AG10803 (cell line): ENCODE measurements around the gene CPT1B.

Source experiments
- DNase-seq: peaks from one replicate; pipeline ENCODE4 v3.0.0; 2010; ENCODE audit warnings: low read depth
- H3K4me3 ChIP-seq: 2 replicates; pipeline ENCODE4 v1.5.1; 2011; ENCODE audit warnings: mild to moderate bottlenecking, low read length, control low read depth
- TF ChIP-seq, protein P1 (sequence below): conservative IDR thresholded peaks from 2 replicates; pipeline ENCODE4 v1.5.1; 2011; ENCODE audit warnings: mild to moderate bottlenecking, low read length, control low read depth, inconsistent platforms

CPT1B gene

DNA sequence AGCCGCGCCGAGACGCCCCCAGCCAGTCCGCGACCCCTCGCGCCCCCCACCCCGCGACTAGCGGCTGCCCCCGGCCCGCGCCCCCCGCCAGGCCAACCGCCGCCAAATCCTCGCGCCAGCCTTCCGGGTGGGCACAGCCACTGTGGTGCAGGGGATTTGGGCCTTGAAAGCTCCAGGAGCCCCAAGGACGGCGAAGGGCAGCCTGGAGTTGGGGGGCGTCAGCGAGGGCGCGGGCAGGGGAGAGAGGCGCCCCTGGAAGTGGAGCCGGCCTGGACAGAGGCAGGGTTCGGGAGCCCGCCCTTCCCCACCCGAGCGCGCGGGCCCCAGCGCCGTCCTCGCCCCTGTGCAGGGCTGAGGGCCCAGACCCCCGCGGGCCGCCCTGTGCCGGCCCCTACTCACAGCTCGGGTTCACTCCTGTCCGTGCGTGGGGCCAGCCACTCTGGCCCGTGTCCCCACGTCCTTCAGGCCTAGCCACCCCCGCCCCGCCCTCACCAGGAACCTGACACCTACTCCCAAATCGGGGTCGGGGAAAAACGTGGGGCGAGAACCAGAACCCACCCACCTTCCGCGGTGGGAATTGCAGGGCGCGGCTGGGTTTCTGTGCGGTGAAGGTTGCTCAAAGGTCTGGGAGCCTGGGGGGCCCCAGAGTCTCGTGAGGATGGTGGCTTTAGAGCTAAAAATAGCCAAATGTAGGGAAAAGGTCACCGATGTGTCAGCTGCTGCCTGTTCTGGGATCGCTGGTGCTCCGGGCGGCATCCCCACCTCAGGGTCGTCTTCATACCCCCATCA, at the start of gene CPT1B:
Gene CPT1B (minus strand): TSS at position 441 of the 789 bp plus-strand sequence. CDS start 512 bp downstream, outside the sequence.
- TF ChIP-seq, protein P1, sequence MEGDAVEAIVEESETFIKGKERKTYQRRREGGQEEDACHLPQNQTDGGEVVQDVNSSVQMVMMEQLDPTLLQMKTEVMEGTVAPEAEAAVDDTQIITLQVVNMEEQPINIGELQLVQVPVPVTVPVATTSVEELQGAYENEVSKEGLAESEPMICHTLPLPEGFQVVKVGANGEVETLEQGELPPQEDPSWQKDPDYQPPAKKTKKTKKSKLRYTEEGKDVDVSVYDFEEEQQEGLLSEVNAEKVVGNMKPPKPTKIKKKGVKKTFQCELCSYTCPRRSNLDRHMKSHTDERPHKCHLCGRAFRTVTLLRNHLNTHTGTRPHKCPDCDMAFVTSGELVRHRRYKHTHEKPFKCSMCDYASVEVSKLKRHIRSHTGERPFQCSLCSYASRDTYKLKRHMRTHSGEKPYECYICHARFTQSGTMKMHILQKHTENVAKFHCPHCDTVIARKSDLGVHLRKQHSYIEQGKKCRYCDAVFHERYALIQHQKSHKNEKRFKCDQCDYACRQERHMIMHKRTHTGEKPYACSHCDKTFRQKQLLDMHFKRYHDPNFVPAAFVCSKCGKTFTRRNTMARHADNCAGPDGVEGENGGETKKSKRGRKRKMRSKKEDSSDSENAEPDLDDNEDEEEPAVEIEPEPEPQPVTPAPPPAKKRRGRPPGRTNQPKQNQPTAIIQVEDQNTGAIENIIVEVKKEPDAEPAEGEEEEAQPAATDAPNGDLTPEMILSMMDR = 0 out of 2 replicates have a peak, but pooled peaks have one; percentile 11
- H3K4me3 ChIP-seq = no peak within 1 kb of the TSS
- DNase-seq = peak; percentile 31

GRCh38 chr22:50626850-50627641, 48.8 kb upstream of the CPT1B start:
- TF ChIP-seq, protein P1 = no peak
- no peak for DNase-seq
- peak overlapping the region; percentile 89 for H3K4me3 ChIP-seq

GRCh38 chr22:50626314-50626849, 48.2 kb upstream of the CPT1B start:
- H3K4me3 ChIP-seq = no peak overlapping the region; the same call in 1 of the 2 replicates
- DNase-seq = no peak
- TF ChIP-seq, protein P1 = no peak

DNA sequence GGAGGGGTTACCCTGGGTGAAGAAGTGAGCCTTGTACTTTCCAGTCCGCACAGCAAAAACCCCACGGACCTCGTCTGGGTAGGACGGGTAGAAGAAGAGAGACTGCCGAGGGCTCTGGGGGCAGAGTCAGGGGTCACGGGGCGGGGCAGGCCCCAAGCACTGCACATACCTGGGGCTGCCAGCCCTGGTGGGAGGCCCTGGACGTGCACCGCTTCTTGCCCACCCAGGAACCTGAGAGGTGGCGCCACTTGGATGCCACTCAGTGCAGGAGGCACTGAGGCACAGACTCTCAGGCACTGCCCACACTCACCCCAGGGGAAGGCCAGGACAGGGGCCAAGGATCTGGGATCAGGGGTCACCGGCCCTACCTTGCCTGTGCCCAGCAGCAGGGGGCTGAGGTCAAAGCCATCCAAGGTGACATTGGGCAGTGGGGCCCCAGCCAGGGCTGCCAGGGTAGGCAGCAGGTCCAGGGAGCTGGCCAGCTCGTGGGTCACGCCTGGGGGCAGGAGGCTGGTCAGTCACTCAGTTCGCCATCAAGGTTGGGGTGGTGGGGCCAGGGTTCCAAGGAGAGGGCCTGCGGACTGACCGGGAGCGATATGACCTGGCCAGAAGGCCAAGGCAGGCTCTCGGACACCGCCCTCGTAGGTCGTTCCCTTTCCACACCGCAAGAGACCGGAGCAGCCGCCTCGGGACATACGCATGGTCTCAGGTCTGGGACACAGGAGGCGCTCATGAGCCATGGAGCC, 47.5 kb upstream of the CPT1B start:
- DNase-seq = no peak
- TF ChIP-seq, protein P1 = no peak
- no peak overlapping the region for H3K4me3 ChIP-seq

GRCh38 chr22:50625131-50625567, 46.9 kb upstream of the CPT1B start:
- H3K4me3 ChIP-seq = no peak overlapping the region
- no peak for DNase-seq
- TF ChIP-seq, protein P1 = no peak

DNA sequence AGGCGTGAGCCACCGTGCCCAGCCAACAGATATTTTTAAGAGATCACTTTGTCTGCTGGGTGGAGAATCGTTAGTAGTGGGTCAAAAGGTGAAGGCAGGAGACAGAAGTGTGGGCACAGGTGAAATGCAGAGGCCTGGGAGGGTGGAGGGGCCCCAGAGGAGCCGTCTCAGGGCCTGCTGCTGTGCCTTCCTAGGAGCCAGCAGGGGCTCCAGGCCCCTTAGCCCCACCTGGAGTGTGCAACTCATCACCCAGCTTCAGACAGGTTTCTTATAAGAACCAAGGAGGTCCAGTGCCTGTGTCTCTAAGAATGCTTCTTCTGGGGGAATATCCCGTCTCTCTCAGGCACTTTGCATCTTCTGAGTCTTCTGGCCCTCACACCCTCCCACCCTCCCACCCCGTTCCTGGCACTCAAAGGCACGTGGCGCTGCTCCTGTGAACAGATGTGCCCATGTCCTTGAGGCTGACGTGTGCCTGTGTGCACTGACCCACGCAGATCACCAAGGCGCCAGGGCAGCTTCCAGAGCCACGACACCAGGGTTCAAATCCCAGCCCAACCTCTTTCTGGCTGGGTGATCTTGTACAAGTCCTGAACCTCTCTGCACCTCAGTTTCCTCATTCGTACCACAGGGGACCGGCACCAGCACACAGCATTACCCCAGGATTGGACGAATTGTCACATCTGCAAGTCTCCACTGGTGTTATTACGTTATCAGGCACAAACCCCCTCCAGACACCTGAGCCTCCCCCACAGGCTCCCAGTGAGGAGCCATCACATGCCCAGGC, 46.3 kb upstream of the CPT1B start:
- no peak for DNase-seq
- TF ChIP-seq, protein P1 = no peak
- H3K4me3 ChIP-seq = no peak overlapping the region
